Caki2 (cell line): ENCODE data around the gene ZIC3. TPM values are rescaled to one million over a fixed set of nuclear protein-coding genes. Genes with fewer than 3 reads are reported as not detected.
"Not testable (repeated sequence)": the region's sequence is repeated elsewhere in the genome, so short reads cannot be mapped to it uniquely, and the experiment has no call there.

Source experiments
- DNase-seq: peaks from one replicate; pipeline ENCODE4 v3.0.0-alpha.2; 2015; ENCODE audit warnings: low read depth
- in situ Hi-C: cut with HindIII; loops from 2 replicates; pipeline ENCODE4 v1.10.0; 2016; ENCODE audit warnings: low sequenced_read_pairs, low pct_unique_long_range_greater_than_20kb, mixed read lengths
- total RNA-seq: library from RNA; depleted of rRNA; stranded (reverse); fragments of >200 nt; shearing (Covaris generic); gene quantifications from 2 replicates; pipeline ENCODE4 v1.2.3, GENCODE V29; 2014; ENCODE audit warnings: low replicate concordance; rRNA removed

Gene ZIC3
- total RNA-seq, result not detected in 2 replicates

DNA sequence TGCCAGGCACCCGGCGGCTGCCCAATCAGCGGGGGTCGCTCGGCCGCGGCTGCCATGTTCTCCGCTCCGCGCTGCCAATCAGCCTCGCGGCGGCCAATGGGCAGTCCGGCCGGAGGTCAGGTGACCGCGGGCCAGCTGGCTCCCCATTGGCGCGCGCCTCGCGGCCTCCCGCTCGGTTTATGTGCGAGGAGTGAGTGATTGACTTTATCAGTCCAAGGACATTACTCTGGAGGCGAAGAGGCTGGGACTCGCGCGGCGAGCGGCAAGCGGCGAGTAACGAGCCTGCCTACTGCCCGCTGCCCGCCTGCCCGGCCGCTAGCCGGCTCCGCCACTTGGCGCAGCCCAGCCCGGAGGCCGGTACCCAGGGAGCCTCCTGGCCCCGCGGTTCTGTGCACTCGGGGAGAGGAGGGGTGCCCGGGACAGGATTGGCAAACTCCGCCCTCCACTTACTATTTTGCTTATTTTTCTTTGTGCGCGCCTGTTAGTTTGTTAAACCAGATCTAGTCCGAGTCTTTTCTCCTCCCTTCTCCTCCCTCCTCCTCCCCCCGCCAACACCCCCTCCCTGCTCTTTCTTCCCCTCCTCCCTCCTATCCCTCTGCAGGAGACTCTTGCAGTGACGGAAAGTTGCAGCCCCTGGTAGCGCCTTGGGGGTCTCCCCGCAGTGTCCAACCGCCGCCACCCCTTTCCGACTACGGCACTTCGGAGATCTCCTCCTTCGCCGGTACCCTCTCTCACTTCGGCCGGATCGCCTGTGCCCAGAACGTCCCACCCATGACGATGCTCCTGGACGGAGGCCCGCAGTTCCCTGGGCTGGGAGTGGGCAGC lies at the start of gene ZIC3:
Gene ZIC3 (plus strand): TSS at position 207 of the 825 bp plus-strand sequence. CDS start 565 bp downstream, at position 772.
- in situ Hi-C loops, result no loop called here
- no peak for DNase-seq

DNA sequence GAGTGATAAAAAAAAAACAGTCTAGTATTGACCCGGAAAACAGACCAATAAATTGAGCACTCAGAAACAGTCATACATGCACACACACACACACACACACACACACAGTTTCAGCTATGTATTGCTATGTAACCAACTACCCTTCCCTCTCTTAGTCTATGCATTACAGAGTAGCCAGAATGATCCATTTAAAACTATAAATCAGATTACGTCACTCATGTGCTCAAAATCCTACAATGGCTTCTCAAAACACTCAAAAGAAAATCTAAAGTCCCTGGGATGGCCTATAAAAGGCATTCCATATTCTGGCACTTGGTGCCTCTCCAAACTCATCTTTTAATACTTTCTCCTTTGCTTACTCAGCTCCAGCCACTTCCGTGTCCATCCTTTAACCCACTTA lies 46.5 kb upstream of the ZIC3 start:
- DNase-seq, result no peak
- in situ Hi-C loops, result no loop called here

DNA sequence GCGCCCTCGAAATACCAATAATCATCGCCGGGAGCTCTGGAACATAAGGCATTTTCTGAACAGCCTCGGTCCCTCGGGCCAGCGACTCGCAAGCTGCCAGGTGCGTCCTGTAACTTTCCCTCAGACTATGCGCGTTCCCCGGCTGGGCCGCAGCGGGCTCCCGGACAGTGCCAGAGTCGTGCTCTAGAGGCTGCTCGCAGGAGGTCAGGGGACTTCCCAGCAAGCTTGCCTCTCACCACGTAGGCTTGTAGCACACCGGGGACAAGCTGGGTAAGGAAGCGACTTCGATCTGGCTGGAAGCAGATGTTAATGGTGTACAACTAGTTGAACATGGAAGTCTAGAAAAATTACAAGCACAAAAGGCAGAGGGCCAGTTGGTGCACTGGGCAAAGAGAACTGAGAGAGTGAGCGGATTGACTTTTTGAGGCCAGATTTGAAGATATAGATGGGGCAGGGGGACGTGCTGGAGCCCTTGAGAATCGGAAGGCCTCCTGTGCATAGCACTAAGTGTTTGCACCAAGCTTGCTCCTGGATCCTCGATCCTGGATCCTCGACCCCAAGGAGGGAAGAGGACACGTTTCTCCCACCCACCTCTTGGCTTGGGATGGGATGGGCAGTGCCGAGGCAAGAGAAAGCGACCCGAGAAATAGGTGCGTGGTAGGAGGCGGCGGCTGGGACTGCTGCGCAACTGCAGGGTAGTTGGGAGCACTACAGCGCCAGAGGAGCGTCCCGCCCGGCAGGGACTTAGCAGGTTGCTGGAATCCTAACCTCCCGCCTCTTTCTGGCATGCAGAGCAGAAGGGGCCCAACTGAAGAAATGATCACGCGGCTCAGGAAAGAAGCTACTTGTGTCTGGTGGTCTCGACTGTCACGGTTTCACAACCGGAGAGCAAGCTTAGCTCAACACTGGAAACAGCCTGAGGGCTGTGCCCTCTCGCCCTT lies 19.9 kb upstream of the ZIC3 start:
- no peak for DNase-seq
- in situ Hi-C loops, result no loop called here

DNA sequence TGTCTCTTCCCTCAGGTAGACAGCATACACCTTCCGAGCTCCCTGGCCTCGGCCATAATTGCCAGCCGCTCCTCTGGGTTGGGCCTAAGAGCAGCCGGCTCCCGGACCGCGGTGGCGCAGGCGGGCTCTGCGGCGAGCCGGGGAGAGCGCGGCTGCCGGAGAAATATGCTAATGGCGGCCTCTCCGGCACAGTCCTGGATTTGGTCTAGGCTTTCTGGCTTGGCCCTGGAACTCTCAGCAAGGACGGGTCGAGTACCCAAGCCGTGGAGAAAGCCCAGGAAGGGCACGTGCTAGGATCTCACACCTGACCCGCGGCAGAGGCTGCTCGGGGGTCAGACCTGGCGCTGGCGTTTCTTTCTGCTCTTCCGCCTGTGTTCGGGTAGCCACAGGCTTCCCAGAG lies 18.6 kb upstream of the ZIC3 start:
- no peak for DNase-seq
- in situ Hi-C loops, result no loop called here

DNA sequence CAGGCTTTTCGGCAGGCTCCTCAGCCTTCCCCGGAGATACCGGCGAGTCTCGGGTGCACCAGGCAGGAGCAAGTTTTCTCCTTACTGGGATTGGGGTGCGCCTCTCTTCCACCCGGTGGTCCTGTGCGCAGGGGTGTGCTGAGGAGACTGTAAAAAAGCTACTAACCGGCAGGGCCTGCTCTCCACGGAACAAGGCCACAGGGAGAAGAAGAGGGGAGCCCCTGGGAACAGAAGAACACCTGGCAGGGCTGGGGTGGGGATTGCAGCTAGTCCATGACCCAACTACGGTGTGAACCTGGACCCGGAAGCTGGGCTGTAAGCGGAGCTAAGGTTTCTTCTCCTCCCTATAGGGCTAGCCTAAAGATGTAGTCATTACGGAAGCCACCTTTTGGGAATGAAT lies 17.7 kb upstream of the ZIC3 start:
- DNase-seq, result no peak
- in situ Hi-C loops, result no loop called here

DNA sequence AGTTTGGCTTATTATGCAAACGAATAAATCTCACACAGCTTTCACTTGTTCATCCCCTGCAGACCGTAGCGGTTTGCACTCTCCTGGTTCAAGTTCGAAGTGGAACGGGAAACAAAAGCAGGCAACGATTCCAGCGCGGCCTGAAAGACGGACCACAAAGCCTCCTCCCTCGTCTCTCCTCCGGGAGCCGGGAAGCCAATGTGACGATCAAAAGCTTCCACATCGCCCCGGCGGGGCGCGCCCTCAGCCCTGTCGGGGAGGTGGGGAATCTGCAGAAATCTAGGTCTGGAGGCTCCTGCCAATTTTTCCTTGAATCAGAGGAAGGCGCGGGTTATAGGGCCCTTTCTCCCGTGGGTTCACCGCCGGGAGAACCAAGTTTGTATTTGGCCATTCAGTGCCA lies 16.9 kb upstream of the ZIC3 start:
- in situ Hi-C loops, result no loop called here
- no peak for DNase-seq

DNA sequence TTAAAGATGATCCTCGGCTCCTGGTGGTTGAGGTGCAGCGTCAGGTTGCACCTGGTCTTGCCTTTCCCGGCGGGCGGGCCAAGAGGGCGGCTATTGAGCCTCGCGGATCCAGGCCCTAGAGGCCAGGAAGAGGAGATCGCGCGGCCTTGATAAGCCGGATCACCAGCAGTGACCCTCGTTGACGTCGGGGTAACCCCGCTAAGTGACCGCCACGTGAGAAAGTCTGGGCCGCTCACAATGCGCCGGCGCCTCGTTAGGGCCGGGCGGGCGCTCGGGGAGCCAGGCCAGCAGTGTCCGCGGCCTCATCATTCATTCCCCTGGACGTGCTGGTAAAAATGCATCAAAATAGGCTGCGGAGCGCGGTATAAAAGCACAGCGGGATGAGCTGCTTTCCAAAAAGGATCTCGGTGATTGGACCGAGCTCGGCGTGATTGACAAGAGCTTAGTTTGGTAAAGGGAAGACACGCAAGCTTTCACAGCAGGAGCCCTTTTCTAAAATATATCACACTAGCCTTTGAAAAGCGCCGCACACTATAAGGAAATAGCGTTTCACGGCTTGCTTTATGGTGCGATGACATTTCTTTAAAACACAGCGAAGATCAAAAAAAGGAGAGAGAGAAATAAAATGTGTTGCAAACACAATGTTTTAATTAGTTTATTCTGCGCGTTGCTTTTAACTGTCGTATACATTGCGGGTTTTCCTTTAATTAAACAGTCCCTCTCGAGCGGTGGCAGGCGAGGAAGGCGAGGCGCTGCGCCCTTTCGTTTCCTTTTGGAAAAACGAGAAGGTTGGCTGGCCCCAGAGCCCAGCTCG lies 15.9 kb upstream of the ZIC3 start:
- no peak for DNase-seq
- in situ Hi-C loops, result no loop called here

DNA sequence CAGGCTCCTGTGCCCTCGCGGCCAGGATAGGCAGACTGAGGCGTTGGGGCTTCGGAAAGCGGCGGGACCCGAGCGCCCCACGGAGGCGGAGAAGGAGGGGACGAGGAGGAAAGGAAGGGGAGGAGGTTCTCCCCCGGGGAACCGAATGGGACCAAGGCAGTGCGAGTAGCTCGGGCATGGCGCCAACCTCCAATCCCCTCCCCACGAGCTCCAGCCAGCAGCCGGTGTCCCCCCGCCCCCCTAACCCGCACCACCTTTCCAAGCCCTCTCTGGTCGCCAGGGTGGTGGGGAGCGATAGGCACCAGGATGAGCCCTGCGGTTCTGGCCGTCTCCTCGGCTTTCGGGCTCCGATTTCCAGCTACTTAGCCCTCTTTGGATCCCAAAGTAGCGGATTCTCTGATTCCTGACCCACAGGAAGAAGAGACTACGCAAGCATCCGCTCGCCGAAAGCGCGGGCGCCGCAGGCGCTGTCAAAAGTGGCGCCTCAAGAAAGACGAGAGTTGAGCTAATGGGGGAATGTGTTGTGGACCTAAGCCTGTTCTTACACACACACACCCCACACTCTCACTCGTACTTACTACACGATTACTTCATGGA lies 15.2 kb upstream of the ZIC3 start:
- in situ Hi-C loops, result no loop called here
- no peak for DNase-seq

DNA sequence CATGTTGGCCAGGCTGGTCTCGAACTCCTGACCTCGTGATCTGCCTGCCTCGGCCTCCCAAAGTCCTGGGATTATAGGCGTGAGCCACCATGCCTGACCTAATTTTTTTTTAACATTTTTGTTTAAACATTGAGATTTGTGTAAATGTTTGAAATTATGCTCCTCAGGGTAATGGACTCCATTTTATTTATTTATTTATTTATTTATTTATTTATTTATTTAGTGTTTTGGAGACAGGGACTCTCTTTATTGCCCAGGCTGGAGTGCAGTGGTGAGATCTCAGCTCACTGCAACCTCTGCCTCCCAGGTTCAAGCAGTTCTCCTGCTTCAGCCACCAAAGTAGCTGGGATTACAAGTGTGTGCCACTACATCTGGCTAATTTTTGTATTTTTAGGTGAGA lies 13.8 kb upstream of the ZIC3 start:
- in situ Hi-C loops, DNase-seq: not testable (repeated sequence)

DNA sequence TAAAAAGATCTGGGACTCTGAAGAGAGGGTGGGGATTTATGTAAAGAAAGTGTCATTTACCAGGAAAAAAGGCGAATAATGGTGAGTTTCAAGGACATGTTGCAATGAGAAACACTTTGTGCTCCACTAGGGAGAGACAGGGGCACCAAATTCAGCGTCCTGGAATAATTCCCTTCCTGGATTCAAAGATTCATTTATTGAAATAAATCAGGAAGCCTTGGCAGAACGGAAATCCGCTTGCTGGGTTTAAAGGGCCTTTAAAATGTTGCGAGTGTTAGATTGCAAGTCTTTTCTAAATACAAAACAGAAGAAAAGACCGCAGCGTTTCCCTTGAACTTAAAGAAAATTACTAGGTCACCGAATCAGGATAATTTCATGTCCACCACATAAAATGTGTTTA lies 3.8 kb upstream of the ZIC3 start:
- no peak for DNase-seq
- in situ Hi-C loops, result no loop called here

DNA sequence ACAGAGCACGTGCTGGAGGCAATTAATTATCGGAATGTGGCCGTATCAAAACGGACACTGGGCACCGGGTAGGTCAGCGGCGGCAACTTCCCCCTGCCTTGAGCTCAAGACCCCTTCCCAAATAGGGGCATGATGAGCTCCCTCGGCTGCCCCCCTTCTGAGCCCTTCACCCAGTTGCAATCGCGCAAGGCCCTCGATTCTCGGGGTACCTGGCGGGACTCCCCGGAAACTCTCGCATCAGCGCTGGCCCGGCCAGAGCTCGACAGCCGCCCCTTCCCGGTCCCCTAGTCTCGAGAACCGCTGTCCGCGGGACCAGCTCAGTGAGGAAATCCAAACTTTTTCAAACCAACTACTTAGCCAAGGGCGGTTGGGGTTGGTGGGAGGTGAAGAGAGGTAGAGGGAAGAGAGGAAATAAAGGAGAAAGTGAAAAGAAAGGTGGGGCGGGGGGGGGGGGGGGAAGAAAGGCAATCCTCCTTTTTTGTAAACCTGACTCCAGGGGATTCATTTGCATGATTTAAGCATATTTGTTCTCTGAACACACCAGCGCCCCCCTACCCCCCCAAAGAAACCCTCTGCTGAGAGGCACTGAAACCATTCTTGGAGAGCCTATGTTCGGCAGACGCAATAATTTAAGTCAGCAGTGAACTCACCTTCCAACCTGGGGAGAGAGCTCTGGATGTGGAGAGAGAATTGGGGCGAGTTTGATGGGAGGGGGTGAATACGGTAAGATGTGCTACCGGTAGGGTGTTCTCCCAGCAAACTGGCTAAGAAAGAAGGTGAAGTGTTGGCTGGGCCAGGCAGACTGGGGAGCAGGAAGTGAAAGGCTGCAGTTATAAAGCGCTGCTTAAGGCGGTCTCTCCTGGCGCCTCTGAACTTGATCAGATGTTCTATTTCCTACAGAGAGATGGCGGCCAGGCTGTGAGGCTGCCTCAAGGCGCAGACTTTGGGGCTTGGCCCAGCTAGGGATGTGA lies 2.0 kb upstream of the ZIC3 start:
- in situ Hi-C loops, result no loop called here
- no peak for DNase-seq

DNA sequence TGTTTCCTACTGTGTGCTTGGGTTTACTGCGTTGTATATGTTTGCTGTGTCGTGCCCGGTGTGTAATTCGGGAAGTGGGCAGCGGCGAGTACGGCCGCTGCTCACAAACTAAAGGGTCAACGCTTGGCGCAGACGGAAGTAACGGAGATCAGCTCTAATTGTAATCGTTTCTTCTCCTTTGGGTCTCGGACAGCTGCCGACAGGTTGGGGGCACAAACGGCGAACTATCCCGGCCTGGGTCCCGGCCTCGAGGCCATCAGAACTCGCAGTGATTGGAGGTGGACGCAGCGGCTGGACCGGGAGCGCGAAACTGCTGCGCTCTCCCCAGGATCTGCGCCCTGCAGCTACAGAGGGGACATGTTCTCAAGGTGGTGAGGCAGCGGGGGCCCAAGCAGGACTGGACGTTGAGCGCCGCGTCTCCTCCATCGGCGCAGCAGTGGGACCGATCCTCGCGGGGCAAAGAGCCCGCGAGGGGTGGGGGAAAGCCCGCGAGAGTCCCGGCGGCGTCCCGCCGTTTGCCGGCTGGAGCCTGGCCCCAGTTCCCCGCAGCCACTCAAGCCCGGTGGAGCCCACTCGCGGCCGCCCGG lies 516 bp upstream of the ZIC3 start:
- in situ Hi-C loops, result no loop called here
- DNase-seq, result no peak

DNA sequence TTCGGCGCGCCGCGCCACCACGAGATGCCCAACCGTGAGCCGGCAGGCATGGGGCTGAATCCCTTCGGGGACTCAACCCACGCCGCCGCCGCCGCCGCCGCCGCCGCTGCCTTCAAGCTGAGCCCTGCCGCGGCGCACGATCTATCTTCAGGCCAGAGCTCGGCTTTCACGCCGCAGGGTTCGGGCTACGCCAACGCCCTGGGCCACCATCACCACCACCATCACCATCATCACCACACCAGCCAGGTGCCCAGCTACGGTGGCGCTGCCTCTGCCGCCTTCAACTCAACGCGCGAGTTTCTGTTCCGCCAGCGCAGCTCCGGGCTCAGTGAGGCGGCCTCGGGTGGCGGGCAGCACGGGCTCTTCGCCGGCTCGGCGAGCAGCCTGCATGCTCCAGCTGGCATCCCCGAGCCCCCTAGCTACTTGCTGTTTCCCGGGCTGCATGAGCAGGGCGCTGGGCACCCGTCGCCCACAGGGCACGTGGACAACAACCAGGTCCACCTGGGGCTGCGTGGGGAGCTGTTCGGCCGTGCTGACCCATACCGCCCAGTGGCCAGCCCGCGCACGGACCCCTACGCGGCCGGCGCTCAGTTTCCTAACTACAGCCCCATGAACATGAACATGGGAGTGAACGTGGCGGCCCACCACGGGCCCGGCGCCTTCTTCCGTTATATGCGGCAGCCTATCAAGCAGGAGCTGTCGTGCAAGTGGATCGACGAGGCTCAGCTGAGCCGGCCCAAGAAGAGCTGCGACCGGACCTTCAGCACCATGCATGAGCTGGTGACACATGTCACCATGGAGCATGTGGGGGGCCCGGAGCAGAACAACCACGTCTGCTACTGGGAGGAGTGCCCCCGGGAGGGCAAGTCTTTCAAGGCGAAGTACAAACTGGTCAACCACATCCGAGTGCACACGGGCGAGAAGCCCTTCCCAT lies 1.1 kb downstream of the ZIC3 start:
- no peak for DNase-seq
- in situ Hi-C loops, result no loop called here

DNA sequence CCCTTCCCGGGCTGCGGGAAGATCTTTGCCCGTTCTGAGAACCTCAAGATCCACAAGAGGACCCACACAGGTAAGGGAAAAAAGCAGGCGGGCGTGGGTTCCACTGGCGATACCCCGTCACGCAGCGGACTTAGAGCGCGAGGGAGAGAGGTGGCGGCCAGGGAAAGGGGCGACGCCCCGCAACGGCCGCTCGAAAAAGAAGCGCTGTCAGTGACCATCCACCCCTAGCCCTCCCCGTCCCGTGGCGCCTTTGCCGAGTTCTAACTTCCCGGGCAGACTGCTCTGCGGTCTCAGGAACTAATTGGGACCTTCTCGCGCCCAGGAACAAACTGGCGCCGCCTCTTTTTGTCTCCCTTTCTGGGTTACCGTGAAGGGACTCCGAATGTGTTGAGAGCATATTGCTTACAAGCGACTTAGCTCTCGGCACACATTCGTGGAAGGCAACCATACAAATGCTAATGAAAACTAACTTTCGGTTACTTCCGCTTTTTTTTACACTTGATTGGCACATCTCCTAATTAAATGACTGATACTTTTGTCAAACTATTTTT lies 1.8 kb downstream of the ZIC3 start:
- no peak for DNase-seq

DNA sequence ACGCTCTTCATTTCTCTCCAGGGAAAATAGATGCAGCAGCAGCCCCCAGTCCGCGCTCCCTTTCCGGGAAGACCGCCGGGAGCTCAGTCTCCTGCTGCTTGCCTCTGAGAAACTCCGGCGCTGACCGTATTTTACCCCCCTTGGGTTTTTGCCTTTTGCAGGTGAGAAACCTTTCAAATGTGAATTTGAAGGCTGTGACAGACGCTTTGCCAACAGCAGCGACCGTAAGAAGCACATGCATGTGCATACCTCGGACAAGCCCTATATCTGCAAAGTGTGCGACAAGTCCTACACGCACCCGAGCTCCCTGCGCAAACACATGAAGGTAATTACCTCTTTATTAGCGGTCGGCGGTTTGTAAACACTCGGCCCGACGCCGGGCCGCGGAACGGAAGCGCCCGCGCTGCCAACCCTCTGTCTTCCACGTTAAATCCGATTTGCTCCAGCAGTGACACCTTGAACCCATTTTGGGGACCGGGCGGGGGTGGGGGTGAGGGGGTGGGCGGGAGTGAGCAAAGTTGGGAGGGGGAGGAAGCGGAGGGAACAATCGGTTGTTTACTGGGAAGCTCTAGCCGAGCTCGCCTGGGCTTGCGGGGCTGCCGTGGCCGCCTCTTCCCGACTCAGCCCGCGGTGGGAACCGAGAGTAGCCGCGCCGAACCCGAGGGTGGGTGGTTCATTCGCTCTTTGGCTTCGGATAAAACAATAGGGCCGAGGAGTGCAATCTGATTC lies 3.0 kb downstream of the ZIC3 start:
- no peak for DNase-seq
- in situ Hi-C loops, result no loop called here

More for the DNA sequence above, 1.8 kb downstream of the ZIC3 start:
- in situ Hi-C loops, result no loop called here
